GM10266 (cell line): ENCODE results near the gene ALG12.
"Not testable (repeated sequence)": the region's sequence is repeated elsewhere in the genome, so short reads cannot be mapped to it uniquely, and the experiment has no call there.

Source experiments
- DNase-seq: peaks from one replicate; pipeline ENCODE4 v3.0.0; 2012; ENCODE audit errors: extremely low spot score
- TF ChIP-seq, protein P1 (sequence below): IDR thresholded peaks from 2 replicates; pipeline ENCODE4 v1.5.1; 2012; ENCODE audit warnings: mild to moderate bottlenecking, low read depth; ENCODE audit not compliant: control insufficient read depth, insufficient read depth; ENCODE audit errors: missing control alignments

ALG12 gene

DNA sequence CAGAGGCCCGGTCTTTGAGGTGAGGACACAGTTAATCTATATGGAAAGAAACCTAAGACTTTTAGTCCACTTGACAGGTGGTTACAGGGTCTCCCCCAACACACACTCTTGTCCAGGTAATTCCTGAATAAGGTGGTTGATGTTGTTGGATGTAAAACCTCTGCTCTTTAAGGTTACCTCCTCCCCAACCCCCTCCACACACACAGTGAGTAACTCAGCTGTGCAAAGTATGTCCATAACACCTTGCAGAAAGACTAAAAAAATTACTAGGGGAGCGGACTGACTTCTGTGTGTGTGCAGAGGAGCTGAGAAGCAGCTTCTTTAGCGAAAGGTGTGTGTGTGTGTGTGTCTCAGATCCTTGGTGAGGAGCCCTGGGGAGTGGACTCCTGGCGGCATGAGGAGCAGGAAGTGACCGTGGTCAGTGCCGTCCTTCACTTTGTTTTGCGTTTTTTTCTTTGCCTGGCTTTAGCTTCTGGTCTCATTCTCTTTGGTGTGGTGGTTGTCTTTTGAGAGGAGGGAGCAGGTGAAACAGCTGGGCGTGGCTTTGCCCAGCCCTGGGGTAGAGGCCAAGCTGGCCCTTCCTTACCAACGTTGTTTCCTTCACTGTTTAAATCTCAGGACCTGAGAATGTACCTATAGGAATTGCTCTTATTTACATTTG lies 62.9 kb downstream of the ALG12 start:
- DNase-seq: no peak
- TF ChIP-seq, protein P1, sequence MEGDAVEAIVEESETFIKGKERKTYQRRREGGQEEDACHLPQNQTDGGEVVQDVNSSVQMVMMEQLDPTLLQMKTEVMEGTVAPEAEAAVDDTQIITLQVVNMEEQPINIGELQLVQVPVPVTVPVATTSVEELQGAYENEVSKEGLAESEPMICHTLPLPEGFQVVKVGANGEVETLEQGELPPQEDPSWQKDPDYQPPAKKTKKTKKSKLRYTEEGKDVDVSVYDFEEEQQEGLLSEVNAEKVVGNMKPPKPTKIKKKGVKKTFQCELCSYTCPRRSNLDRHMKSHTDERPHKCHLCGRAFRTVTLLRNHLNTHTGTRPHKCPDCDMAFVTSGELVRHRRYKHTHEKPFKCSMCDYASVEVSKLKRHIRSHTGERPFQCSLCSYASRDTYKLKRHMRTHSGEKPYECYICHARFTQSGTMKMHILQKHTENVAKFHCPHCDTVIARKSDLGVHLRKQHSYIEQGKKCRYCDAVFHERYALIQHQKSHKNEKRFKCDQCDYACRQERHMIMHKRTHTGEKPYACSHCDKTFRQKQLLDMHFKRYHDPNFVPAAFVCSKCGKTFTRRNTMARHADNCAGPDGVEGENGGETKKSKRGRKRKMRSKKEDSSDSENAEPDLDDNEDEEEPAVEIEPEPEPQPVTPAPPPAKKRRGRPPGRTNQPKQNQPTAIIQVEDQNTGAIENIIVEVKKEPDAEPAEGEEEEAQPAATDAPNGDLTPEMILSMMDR: no peak

DNA sequence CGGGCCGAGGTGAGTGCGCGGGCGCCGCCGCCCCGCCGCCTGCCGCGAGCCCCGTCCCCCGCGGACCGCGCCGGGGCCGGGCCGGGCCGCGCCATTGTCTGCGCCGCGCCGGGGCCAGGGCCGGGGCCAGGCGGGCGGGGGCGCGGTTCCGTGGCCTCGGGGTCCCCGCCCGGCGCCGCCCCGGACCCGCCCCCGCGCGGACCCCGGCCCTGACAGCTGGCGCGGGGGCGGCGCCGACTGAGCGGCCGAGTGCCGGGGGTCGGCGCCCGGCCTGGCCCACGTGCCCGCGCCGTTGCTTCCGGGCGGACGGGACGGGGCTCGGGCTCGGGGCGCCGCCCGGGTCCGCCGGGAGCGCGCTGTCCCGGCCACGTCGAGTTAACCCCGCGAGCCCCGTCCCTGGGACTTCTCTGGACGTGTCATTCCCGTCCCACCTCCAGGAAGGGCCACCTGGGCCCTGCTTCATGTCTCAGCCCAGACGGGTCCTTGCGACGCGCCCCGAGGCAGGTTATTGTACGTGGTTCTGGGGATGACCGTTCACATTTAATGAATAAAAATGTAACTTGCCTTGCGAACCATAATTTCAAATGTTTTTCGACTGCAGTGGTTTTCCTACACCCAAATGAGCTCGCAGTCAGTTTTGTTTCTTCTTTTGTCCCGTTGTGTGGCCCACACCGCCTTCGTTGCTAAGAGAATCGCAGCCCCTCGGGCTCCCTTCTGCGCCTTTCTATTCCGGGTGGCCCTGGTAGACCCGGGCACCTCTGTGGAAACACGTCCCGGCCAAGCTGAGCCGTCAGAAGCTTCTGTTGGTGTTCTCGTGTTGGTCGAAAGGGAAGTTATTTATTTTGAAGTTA lies 64.0 kb downstream of the ALG12 start:
- TF ChIP-seq, protein P1: no peak
- DNase-seq: peak; percentile 54

DNA sequence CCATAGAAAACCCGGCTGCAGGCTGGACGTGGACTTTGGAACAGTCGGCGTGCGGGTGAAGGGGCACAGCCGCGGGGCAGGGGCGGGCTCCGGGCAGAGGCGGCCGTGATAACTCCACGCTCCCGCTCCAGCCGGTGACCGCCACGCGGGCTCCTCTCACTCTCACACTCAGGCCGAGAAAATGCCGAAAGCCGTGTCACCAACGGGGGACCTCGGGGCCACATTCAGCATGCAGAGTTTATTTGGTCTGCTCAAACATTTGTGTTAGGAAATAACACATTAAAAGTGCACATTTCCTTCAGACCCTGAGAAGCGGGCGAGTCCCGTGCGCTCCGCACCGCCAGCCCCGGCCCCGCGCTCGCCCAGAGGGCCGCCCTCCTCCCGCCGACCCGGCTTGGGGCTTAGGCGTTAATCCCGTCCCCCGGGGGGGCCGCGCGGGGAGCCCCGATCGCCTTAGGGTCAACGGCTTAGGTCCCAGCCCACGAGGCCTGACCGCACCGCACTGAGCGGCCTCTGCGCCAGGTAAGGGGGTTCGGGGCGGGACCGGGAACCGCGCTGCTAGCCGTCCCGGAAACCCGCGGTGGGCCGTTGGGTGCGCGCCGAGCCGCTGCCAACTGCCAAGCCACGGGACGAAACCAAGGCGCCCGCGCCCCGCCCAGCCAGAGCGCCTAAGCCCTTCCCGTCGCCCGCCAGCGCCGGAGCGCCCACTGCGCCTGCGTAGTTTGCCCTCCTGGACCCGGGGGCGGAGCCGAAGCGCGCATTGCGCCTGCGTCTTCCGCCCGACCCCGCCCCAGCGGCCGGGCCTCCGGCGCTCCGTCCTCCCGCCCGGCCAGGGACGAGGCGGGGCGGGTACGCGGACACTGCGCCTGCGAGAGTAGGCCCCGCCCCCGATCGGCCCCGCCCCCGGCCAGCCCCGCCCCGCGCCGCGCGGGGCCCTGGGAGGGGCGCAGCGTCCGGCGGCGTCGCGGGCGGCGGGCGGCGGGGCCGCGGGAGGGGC lies 65.0 kb downstream of the ALG12 start, which contains the start of gene ZBED4:
Gene ZBED4, plus strand, starts transcription at position 947 of the 997 bp plus-strand sequence. CDS start 29,819 bp downstream, outside the sequence.
- TF ChIP-seq, protein P1: no peak
- DNase-seq: peak; percentile 100

DNA sequence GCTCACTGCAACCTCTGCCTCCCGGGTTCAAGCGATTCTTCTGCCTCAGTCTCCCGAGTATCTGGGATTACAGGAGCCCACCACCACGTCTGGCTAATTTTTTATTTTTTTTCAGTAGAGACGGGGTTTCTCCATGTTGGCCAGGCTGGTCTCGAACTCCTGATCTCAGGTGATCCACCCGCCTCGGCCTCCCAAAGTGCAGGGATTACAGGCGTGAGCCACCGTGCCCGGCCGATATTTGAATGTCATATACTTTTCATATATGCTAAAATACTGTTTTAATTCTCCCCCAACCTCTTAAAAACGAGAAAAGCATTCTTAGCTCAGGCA lies 65.7 kb downstream of the ALG12 start:
- DNase-seq: not testable (repeated sequence)

DNA sequence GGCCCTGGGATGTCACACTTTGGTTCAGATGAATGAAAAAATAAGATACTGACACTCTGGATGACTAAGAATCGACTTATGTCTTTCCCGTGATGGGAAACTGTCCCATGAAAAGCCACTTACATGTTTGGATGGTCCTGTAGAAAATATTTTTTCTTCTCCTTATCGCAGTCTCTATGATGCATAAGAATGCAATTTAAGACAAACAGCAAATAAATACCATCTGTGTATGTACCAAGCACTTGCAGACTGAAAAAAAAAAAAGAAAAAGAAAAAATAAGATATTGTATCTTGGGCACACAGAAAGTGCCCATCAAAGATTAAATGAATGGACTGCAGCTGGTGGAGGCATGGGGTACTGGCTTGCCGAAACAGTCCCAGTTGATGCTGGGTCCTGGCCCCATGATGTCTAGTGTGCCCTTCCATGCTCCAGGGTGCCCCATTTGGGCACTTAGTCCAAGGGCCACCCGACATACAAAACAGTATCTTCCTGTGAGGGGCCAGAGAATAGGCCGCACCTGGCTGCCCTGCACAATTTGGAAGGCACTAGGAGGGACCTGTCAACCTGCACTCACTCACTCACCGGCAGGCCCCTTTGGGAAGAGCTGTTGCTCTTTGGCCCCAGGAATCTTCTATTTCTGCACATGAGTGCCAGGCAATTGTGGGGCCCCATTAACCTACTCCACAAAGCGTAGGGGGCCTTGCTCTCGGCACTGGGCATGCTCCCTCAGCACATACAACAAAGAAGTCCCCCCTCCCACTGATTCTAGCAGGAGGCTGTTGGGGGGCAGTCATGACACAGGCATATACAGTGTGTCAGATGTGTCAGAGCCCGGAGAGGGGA lies 67.1 kb downstream of the ALG12 start:
- DNase-seq: no peak
- TF ChIP-seq, protein P1: no peak
